Parathyroid adenoma (tissue), 2 donors: ENCODE measurements around the gene LEMD2.

Experiments
- H2AFZ ChIP-seq: fragments of 300-600 bp; sonication (generic); one replicate; pipeline ENCODE4 v1.7.0; 2017; ENCODE audit warnings: antibody characterized with exemption, mild to moderate bottlenecking
- H3K27ac ChIP-seq: fragments of 300-600 bp; sonication (generic); one replicate; pipeline ENCODE4 v1.7.0; 2017
- H3K27me3 ChIP-seq: fragments of 300-600 bp; sonication (generic); one replicate; pipeline ENCODE4 v1.7.0; 2017; ENCODE audit warnings: low read length; ENCODE audit not compliant: control insufficient read depth, insufficient read depth
- H3K36me3 ChIP-seq: fragments of 300-600 bp; sonication (generic); one replicate; pipeline ENCODE4 v1.7.0; 2017; ENCODE audit warnings: low read length; ENCODE audit not compliant: control insufficient read depth, insufficient read depth
- H3K4me1 ChIP-seq: fragments of 300-600 bp; sonication (generic); one replicate; pipeline ENCODE4 v1.7.0; 2017; ENCODE audit warnings: control low read depth
- H3K4me2 ChIP-seq: fragments of 300-600 bp; sonication (generic); one replicate; pipeline ENCODE4 v1.7.0; 2017; ENCODE audit warnings: low read length
- H3K4me3 ChIP-seq: fragments of 300-600 bp; sonication (generic); one replicate; pipeline ENCODE4 v1.7.0; 2017; ENCODE audit warnings: low read depth, low read length
- H3K79me2 ChIP-seq: fragments of 300-600 bp; sonication (generic); one replicate; pipeline ENCODE4 v1.7.0; 2017; ENCODE audit warnings: control low read depth
- H3K9ac ChIP-seq: fragments of 300-600 bp; sonication (generic); one replicate; pipeline ENCODE4 v1.7.0; 2017; ENCODE audit warnings: mild to moderate bottlenecking
- H3K9me3 ChIP-seq: fragments of 300-600 bp; sonication (generic); one replicate; pipeline ENCODE4 v1.7.0; 2017; ENCODE audit warnings: low read length; ENCODE audit not compliant: control insufficient read depth
- TF ChIP-seq, protein P1 (sequence below): fragments of 300-600 bp; sonication (generic); IDR thresholded peaks from one replicate; pipeline ENCODE4 v1.7.0; 2017; ENCODE audit warnings: antibody characterized with exemption, mild to moderate bottlenecking
- donor health status: primary hyperparathyroidism.

Gene LEMD2

GRCh38 chr6:33738879-33739278 lies 50.1 kb downstream of the LEMD2 start:
- Histone ChIP-seq H3K4me3 (no peak overlapping the region), H3K9me3 (no peaks in the 10 kb centered on the region), H3K27me3 (no peaks in the 10 kb centered on the region), H2AFZ (no peak overlapping the region), H3K36me3 (no peaks in the 10 kb centered on the region), H3K27ac (no peak overlapping the region), H3K79me2 (no peaks in the 10 kb centered on the region), H3K9ac (no peak overlapping the region), H3K4me1 (no peaks in the 10 kb centered on the region), H3K4me2 (no peak overlapping the region)
- TF ChIP-seq, protein P1, sequence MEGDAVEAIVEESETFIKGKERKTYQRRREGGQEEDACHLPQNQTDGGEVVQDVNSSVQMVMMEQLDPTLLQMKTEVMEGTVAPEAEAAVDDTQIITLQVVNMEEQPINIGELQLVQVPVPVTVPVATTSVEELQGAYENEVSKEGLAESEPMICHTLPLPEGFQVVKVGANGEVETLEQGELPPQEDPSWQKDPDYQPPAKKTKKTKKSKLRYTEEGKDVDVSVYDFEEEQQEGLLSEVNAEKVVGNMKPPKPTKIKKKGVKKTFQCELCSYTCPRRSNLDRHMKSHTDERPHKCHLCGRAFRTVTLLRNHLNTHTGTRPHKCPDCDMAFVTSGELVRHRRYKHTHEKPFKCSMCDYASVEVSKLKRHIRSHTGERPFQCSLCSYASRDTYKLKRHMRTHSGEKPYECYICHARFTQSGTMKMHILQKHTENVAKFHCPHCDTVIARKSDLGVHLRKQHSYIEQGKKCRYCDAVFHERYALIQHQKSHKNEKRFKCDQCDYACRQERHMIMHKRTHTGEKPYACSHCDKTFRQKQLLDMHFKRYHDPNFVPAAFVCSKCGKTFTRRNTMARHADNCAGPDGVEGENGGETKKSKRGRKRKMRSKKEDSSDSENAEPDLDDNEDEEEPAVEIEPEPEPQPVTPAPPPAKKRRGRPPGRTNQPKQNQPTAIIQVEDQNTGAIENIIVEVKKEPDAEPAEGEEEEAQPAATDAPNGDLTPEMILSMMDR = no peak

DNA sequence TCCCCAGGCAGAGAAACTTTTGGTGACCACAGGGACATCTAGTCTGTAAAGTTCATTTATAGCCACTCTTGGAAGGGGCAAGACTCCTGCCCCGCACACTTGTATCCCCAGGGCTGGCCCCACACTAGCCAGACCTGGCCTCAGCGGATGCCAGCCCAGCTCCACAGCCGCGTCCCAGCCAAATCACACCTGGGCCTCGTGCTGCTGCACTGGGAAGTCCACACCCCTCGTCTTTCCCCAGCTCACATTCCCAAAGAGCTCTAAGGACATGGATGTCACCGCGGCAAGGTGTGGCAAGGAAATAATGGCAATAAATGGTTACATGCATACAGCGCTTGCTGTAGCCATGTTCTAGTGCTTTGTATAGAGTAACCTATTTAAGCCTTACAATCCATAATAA lies 50.8 kb downstream of the LEMD2 start:
- Histone ChIP-seq H3K9me3 (no peaks in the 10 kb centered on the region), H3K79me2 (no peaks in the 10 kb centered on the region), H3K27me3 (no peaks in the 10 kb centered on the region), H3K36me3 (no peaks in the 10 kb centered on the region), H3K9ac (no peak overlapping the region), H3K4me2 (no peak overlapping the region), H3K4me1 (no peaks in the 10 kb centered on the region), H2AFZ (no peak overlapping the region), H3K27ac (no peak overlapping the region), H3K4me3 (no peak overlapping the region)
- TF ChIP-seq, protein P1 = no peak

GRCh38 chr6:33737267-33738026 lies 51.5 kb downstream of the LEMD2 start:
- Histone ChIP-seq H2AFZ (no peak overlapping the region), H3K27me3 (no peaks in the 10 kb centered on the region), H3K27ac (no peak overlapping the region), H3K9ac (no peak overlapping the region), H3K9me3 (no peaks in the 10 kb centered on the region), H3K36me3 (no peaks in the 10 kb centered on the region), H3K4me1 (no peaks in the 10 kb centered on the region), H3K4me2 (no peak overlapping the region), H3K4me3 (no peak overlapping the region), H3K79me2 (no peaks in the 10 kb centered on the region)
- TF ChIP-seq, protein P1 = no peak

- H3K9me3 ChIP-seq = no peaks in the 10 kb centered on the region
- H3K36me3 ChIP-seq = no peaks in the 10 kb centered on the region
- no peak overlapping the region for H2AFZ ChIP-seq
- H3K27ac ChIP-seq = no peak overlapping the region
- no peaks in the 10 kb centered on the region for H3K79me2 ChIP-seq
- peaks cover 3% of the 10 kb centered on the region for H3K4me1 ChIP-seq
- H3K4me2 ChIP-seq = no peak overlapping the region
- H3K27me3 ChIP-seq = no peaks in the 10 kb centered on the region
- H3K9ac ChIP-seq = no peak overlapping the region
- no peak overlapping the region for H3K4me3 ChIP-seq
- TF ChIP-seq, protein P1 = no peak
Observed at GRCh38 chr6:33735216-33735615, 53.7 kb downstream of the LEMD2 start.

- no peak overlapping the region for H3K4me2 ChIP-seq
- H3K79me2 ChIP-seq = no peaks in the 10 kb centered on the region
- H3K4me1 ChIP-seq = peaks cover 9% of the 10 kb centered on the region
- TF ChIP-seq, protein P1 = no peak
- H3K9ac ChIP-seq = no peak overlapping the region
- H3K36me3 ChIP-seq = no peaks in the 10 kb centered on the region
- H3K4me3 ChIP-seq = no peak overlapping the region
- H3K27ac ChIP-seq = no peak overlapping the region
- no peaks in the 10 kb centered on the region for H3K27me3 ChIP-seq
- H2AFZ ChIP-seq = no peak overlapping the region
- no peaks in the 10 kb centered on the region for H3K9me3 ChIP-seq
Observed at GRCh38 chr6:33733709-33734007, 55.3 kb downstream of the LEMD2 start.
